Ishikawa (cell line): ENCODE results near the gene SGMS1.

ENCODE experiments used
- CEBPB ChIP-seq: IDR thresholded peaks from 2 replicates; pipeline ENCODE4 v1.6.1; 2012
- CREB1 ChIP-seq: IDR thresholded peaks from 2 replicates; pipeline ENCODE4 v1.6.1; 2012; ENCODE audit warnings: low read depth
- EGR1 ChIP-seq: IDR thresholded peaks from 2 replicates; pipeline ENCODE4 v1.6.1; 2012
- EP300 ChIP-seq: IDR thresholded peaks from 2 replicates; pipeline ENCODE4 v1.6.1; 2012; ENCODE audit warnings: borderline replicate concordance
- FOXM1 ChIP-seq: IDR thresholded peaks from 2 replicates; pipeline ENCODE4 v1.6.1; 2012; ENCODE audit warnings: low read depth, borderline replicate concordance
- MAX ChIP-seq: IDR thresholded peaks from 2 replicates; pipeline ENCODE4 v1.6.1; 2012
- NFIC ChIP-seq: IDR thresholded peaks from 2 replicates; pipeline ENCODE4 v1.6.1; 2012
- RAD21 ChIP-seq: IDR thresholded peaks from 2 replicates; pipeline ENCODE4 v1.6.1; 2012; ENCODE audit warnings: low read depth
- REST ChIP-seq: IDR thresholded peaks from 2 replicates; pipeline ENCODE4 v1.6.1; 2012; ENCODE audit warnings: low read depth, mild to moderate bottlenecking
- TAF1 ChIP-seq: IDR thresholded peaks from 2 replicates; pipeline ENCODE4 v1.6.1; 2012; ENCODE audit warnings: low read depth, mild to moderate bottlenecking
- TCF12 ChIP-seq: IDR thresholded peaks from 2 replicates; pipeline ENCODE4 v1.6.1; 2012; ENCODE audit warnings: low read depth
- TEAD4 ChIP-seq: IDR thresholded peaks from 2 replicates; pipeline ENCODE4 v1.6.1; 2012
- USF1 ChIP-seq: IDR thresholded peaks from 2 replicates; pipeline ENCODE4 v1.6.1; 2012
- YY1 ChIP-seq: IDR thresholded peaks from 2 replicates; pipeline ENCODE4 v1.6.1; 2012; ENCODE audit warnings: low read depth
- ZBTB7A ChIP-seq: IDR thresholded peaks from 2 replicates; pipeline ENCODE4 v1.6.1; 2012; ENCODE audit warnings: low read depth

The SGMS1 gene

GRCh38 chr10:50293513-50294313 is 330.0 kb downstream of the SGMS1 start:
- TF ChIP-seq EGR1 (no peak), ZBTB7A (no peak), TAF1 (no peak), TCF12 (no peak), TEAD4 (no peak), MAX (no peak), EP300 (no peak), USF1 (no peak), REST (no peak), CEBPB (no peak), YY1 (no peak), RAD21 (no peak)

- TF ChIP-seq RAD21 (peak; percentile 38), TEAD4 (no peak)
Measured at GRCh38 chr10:50291261-50291850, 332.4 kb downstream of the SGMS1 start.

GRCh38 chr10:50289196-50289595 is 334.6 kb downstream of the SGMS1 start:
- TF ChIP-seq CREB1 = no peak
- TF ChIP-seq CEBPB = no peak
- no peak for TF ChIP-seq USF1
- no peak for TF ChIP-seq RAD21
- TF ChIP-seq EGR1 = no peak
- no peak for TF ChIP-seq TCF12
- TF ChIP-seq FOXM1 = no peak
- TF ChIP-seq MAX = no peak
- no peak for TF ChIP-seq TAF1
- no peak for TF ChIP-seq EP300
- no peak for TF ChIP-seq REST
- no peak for TF ChIP-seq TEAD4
- no peak for TF ChIP-seq NFIC

- TF ChIP-seq CEBPB = no peak
- no peak for TF ChIP-seq RAD21
- TF ChIP-seq TEAD4 = no peak
- TF ChIP-seq USF1 = no peak
Measured at GRCh38 chr10:50286996-50287803, 336.6 kb downstream of the SGMS1 start.

GRCh38 chr10:50286517-50286916 is 337.2 kb downstream of the SGMS1 start:
- TF ChIP-seq EP300 (no peak), REST (no peak), TEAD4 (no peak), ZBTB7A (no peak)
